SH-SY5Y (cell line): ENCODE data around the gene GALNS.

Source experiments
- GATA2 ChIP-seq: IDR thresholded peaks from 2 replicates; pipeline ENCODE4 v1.6.1; 2011; ENCODE audit warnings: mild to moderate bottlenecking, low read depth, low read length
- GATA3 ChIP-seq: IDR thresholded peaks from 2 replicates; pipeline ENCODE4 v1.6.1; 2011; ENCODE audit warnings: low read depth, mild to moderate bottlenecking, low read length, moderate library complexity

DNA sequence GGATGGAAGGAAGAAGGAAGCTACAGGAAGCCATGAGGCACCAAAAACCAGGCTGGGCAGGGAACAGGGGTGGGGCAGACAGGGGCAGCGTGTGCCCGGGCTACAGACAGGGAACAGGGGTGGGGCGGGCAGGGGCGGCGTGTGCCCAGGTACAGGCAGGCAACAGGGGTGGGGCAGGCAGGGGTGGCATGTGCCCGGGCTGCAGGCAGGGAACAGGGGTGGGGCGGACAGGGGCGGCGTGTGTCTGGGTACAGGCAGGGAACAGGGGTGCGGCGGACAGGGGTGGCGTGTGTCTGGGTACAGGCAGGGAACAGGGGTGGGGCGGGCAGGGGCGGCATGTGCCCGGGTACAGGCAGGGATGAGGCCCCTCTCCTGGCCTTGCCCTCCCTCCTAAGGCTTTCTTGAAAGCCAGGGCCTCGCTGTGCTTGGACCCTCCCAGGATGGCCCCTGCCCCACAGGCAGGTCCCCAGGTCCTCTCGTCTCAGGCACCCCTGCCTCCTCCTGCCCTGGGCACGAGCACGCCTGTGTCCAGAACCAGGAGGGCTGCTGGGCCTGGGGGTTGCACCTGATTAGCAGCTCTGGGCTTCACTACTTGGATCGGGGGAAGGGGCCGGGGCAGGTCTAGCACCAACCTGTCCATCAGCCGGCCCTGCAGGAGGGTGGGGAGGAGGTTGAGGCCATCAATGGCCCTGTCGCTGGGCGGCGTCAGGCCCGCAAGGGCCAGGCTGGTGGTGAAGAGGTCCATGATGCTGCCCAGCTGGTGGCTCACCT, 30.5 kb downstream of the GALNS start:
- no peak for TF ChIP-seq GATA2
- TF ChIP-seq GATA3, result no peak
